LNCaP clone FGC (cell line): ENCODE measurements around the gene PLEKHO2.

Experiments
- DNase-seq: peaks from one replicate; pipeline ENCODE4 v3.0.0-alpha.2; 2011; ENCODE audit warnings: low read depth
- H3K4me3 ChIP-seq: 2 replicates; pipeline ENCODE4 v1.5.1; 2011; ENCODE audit warnings: mild to moderate bottlenecking, low read depth, low read length, control low read depth
- TF ChIP-seq, protein P1 (sequence below): IDR thresholded peaks from 2 replicates; pipeline ENCODE4 v1.5.1; 2012; ENCODE audit warnings: mild to moderate bottlenecking; ENCODE audit not compliant: control insufficient read depth, insufficient read depth; ENCODE audit errors: extremely low read depth

The PLEKHO2 gene

GRCh38 chr15:64878705-64879104 is 37.0 kb downstream of the PLEKHO2 start:
- H3K4me3 ChIP-seq: no peak overlapping the region
- TF ChIP-seq, protein P1, sequence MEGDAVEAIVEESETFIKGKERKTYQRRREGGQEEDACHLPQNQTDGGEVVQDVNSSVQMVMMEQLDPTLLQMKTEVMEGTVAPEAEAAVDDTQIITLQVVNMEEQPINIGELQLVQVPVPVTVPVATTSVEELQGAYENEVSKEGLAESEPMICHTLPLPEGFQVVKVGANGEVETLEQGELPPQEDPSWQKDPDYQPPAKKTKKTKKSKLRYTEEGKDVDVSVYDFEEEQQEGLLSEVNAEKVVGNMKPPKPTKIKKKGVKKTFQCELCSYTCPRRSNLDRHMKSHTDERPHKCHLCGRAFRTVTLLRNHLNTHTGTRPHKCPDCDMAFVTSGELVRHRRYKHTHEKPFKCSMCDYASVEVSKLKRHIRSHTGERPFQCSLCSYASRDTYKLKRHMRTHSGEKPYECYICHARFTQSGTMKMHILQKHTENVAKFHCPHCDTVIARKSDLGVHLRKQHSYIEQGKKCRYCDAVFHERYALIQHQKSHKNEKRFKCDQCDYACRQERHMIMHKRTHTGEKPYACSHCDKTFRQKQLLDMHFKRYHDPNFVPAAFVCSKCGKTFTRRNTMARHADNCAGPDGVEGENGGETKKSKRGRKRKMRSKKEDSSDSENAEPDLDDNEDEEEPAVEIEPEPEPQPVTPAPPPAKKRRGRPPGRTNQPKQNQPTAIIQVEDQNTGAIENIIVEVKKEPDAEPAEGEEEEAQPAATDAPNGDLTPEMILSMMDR: no peak
- no peak for DNase-seq

GRCh38 chr15:64883100-64883581 is 41.4 kb downstream of the PLEKHO2 start:
- no peak for DNase-seq
- no peak overlapping the region for H3K4me3 ChIP-seq
- TF ChIP-seq, protein P1: no peak

GRCh38 chr15:64883997-64884511 is 42.3 kb downstream of the PLEKHO2 start:
- TF ChIP-seq, protein P1: no peak
- no peak overlapping the region for H3K4me3 ChIP-seq
- DNase-seq: no peak

DNA sequence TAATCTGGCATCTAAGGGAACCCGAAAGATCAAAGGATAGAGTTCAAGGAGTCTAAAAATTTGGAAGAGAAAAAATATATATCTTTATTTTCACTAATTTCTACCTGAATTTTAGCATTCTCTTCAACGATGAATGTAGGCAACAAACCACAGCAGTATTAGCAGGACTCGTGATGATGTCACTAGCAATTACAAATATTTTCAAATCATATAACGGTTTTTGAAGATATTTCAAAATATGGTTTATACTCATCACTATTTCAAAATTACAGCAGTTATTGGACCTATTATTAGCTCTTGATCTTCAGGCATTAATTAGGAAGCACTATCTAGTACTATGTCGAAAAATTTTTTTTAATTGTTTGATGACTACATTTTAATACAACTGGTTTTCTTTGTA is 43.0 kb downstream of the PLEKHO2 start:
- DNase-seq: no peak
- H3K4me3 ChIP-seq: no peak overlapping the region
- TF ChIP-seq, protein P1: no peak

GRCh38 chr15:64888336-64888735 is 46.6 kb downstream of the PLEKHO2 start:
- TF ChIP-seq, protein P1: no peak
- no peak for DNase-seq
- no peak overlapping the region for H3K4me3 ChIP-seq

DNA sequence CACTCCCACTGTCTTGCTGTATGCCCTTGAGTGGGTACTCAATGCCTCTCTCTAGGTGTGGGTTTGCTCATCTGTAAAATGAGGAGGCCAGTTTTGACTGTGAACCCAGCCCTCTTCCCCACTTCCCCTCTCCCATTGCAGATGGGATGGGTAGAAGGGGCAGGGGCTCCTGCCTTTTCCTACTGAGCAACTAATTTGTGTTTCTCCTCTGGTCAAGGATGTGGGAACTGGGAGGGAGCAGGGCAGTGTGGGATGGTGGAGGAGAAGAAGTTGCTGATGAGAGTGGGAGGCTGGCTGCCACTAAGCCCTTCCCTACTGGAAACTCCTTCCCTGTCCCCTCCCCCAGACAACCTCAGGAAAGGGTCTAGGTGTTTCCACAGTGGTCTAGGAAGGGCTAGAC is 49.8 kb downstream of the PLEKHO2 start:
- DNase-seq: no peak
- H3K4me3 ChIP-seq: no peak overlapping the region
- TF ChIP-seq, protein P1: no peak

GRCh38 chr15:64892847-64893403 is 51.2 kb downstream of the PLEKHO2 start:
- no peak for DNase-seq
- TF ChIP-seq, protein P1: no peak
- H3K4me3 ChIP-seq: no peak overlapping the region
